Testis (tissue), 2 donors: ENCODE measurements around the gene AKAP14.

ENCODE experiments used
- POLR2A ChIP-seq: fragments of 450-650 bp; IDR thresholded peaks from one replicate; pipeline ENCODE4 v1.6.1; 2017; ENCODE audit warnings: antibody characterized with exemption, mild to moderate bottlenecking, moderate library complexity
- TF ChIP-seq, protein P1 (sequence below), 3 experiments: fragments of 450-650 bp in 2 of 3; fragments of 200-600 bp in 1 of 3; sonication (generic) in 1 of 3; IDR thresholded peaks; one replicate each; pipeline ENCODE4 v1.5.1; 2016 to 2019; ENCODE audit warnings: antibody characterized with exemption in 3 of 3, mild to moderate bottlenecking in 2 of 3, moderate library complexity in 1 of 3

DNA sequence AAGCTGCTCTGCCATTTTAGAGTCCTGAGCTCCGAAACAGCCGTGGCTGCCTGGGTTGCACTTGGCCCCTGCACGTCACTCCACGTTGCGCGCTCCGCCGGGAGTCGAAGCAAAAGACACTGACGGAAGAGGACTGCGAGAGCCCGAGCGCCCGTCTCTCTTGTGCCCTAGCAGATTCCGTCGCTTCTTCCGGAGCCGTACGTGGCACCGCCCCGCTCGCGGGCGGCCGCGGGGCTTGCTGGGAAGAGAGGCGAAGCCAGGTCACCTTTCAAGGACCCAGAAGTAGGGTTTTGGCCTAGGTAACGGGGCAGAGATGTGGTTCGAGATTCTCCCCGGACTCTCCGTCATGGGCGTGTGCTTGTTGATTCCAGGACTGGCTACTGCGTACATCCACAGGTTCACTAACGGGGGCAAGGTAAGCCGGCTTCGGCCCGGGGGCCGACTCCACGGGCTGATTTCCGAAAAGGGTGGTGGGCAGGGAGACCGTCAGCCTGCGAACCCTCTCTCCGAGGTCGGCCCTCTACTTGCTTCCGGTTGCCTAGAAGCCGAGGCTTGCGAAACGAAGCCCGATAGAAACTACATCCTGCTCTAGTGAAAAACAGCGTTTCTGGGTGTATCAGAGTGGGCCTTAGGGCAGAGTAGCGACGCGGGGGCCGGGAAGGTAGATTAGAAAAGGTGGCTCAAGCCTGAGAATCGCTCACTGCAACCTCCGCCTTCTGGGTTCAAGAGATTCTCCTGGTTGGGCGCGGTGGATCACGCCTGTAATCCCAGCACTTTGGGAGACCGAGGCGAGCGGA, 23.9 kb upstream of the AKAP14 start, which contains the start of the genes NDUFA1 and RNF113A:
- TF ChIP-seq POLR2A = no peak
- TF ChIP-seq, protein P1, sequence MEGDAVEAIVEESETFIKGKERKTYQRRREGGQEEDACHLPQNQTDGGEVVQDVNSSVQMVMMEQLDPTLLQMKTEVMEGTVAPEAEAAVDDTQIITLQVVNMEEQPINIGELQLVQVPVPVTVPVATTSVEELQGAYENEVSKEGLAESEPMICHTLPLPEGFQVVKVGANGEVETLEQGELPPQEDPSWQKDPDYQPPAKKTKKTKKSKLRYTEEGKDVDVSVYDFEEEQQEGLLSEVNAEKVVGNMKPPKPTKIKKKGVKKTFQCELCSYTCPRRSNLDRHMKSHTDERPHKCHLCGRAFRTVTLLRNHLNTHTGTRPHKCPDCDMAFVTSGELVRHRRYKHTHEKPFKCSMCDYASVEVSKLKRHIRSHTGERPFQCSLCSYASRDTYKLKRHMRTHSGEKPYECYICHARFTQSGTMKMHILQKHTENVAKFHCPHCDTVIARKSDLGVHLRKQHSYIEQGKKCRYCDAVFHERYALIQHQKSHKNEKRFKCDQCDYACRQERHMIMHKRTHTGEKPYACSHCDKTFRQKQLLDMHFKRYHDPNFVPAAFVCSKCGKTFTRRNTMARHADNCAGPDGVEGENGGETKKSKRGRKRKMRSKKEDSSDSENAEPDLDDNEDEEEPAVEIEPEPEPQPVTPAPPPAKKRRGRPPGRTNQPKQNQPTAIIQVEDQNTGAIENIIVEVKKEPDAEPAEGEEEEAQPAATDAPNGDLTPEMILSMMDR (IDR thresholded peaks at IDR 0.05) = no peak
